GM19099 (cell line): ENCODE data around the gene SRPK1.

ENCODE experiments used
- POLR2A ChIP-seq: IDR thresholded peaks from 3 replicates; pipeline ENCODE4 v1.6.1; 2011; ENCODE audit warnings: low read depth; ENCODE audit not compliant: insufficient read length; ENCODE audit errors: extremely low read depth

Gene SRPK1

GRCh38 chr6:35933844-35934243, 12.9 kb upstream of the SRPK1 start:
- no peak for TF ChIP-seq POLR2A

GRCh38 chr6:35931120-35931561, 10.2 kb upstream of the SRPK1 start:
- TF ChIP-seq POLR2A: no peak

- TF ChIP-seq POLR2A: no peak
Measured at GRCh38 chr6:35929601-35930000, 8.7 kb upstream of the SRPK1 start.

GRCh38 chr6:35926509-35927215, 5.8 kb upstream of the SRPK1 start:
- no peak for TF ChIP-seq POLR2A

GRCh38 chr6:35925961-35926360, 5.1 kb upstream of the SRPK1 start:
- no peak for TF ChIP-seq POLR2A

- no peak for TF ChIP-seq POLR2A
Measured at GRCh38 chr6:35924146-35924545, 3.2 kb upstream of the SRPK1 start.

GRCh38 chr6:35922139-35922554, 1.2 kb upstream of the SRPK1 start:
- TF ChIP-seq POLR2A: no peak

GRCh38 chr6:35919827-35920751, 809 bp downstream of the SRPK1 start:
- peak; percentile 33 for TF ChIP-seq POLR2A

GRCh38 chr6:35919085-35919826, 1.6 kb downstream of the SRPK1 start:
- TF ChIP-seq POLR2A: no peak

- TF ChIP-seq POLR2A: no peak
Measured at GRCh38 chr6:35916056-35916455, 4.8 kb downstream of the SRPK1 start.

- no peak for TF ChIP-seq POLR2A
Measured at GRCh38 chr6:35914536-35914935, 6.4 kb downstream of the SRPK1 start.

GRCh38 chr6:35911871-35912653, 8.8 kb downstream of the SRPK1 start:
- TF ChIP-seq POLR2A: no peak

GRCh38 chr6:35907750-35908149, 13.1 kb downstream of the SRPK1 start:
- TF ChIP-seq POLR2A: no peak

- TF ChIP-seq POLR2A: no peak
Measured at GRCh38 chr6:35906499-35906846, 14.4 kb downstream of the SRPK1 start.

GRCh38 chr6:35905841-35906498, 14.9 kb downstream of the SRPK1 start:
- TF ChIP-seq POLR2A: no peak
